Progenitor cell of endocrine pancreas (in vitro differentiated cells): ENCODE measurements around the gene FDXR. TPM values are rescaled to one million over a fixed set of nuclear protein-coding genes. Genes with fewer than 3 reads are reported as not detected.

Source experiments
- DNase-seq: peaks from one replicate; pipeline ENCODE4 v3.0.0; 2021; ENCODE audit warnings: low spot score; ENCODE audit not compliant: unreplicated experiment
- H3K27ac Mint-ChIP-seq: 2 replicates; pipeline ENCODE4 v1.8.0; 2021; ENCODE audit warnings: mild to moderate bottlenecking, moderate library complexity, mixed read lengths
- H3K27me3 Mint-ChIP-seq: 2 replicates; pipeline ENCODE4 v1.8.0; 2021; ENCODE audit warnings: mixed read lengths
- H3K36me3 Mint-ChIP-seq: 2 replicates; pipeline ENCODE4 v1.8.0; 2022; ENCODE audit warnings: mixed read lengths; ENCODE audit not compliant: insufficient read depth
- H3K4me1 Mint-ChIP-seq: 2 replicates; pipeline ENCODE4 v1.8.0; 2021; ENCODE audit warnings: low read depth, mixed read lengths
- H3K4me3 Mint-ChIP-seq: 2 replicates; pipeline ENCODE4 v1.8.0; 2021; ENCODE audit warnings: low read depth, mild to moderate bottlenecking, moderate library complexity, mixed read lengths
- H3K9me3 Mint-ChIP-seq: 2 replicates; pipeline ENCODE4 v1.8.0; 2021; ENCODE audit warnings: low read depth, mixed read lengths
- total RNA-seq: library from RNA; stranded (reverse); gene quantifications from 2 replicates; pipeline ENCODE4 v1.2.1, GENCODE V29; 2021
- TF ChIP-seq, protein P1 (sequence below): fragments of 200-600 bp; sonication (generic); IDR thresholded peaks from one replicate; pipeline ENCODE4 v1.5.0; 2021; ENCODE audit warnings: antibody characterized with exemption, mild to moderate bottlenecking; ENCODE audit not compliant: unreplicated experiment

Gene FDXR
- total RNA-seq, 1 donor from 2014 or later, result 18.2 TPM

DNA sequence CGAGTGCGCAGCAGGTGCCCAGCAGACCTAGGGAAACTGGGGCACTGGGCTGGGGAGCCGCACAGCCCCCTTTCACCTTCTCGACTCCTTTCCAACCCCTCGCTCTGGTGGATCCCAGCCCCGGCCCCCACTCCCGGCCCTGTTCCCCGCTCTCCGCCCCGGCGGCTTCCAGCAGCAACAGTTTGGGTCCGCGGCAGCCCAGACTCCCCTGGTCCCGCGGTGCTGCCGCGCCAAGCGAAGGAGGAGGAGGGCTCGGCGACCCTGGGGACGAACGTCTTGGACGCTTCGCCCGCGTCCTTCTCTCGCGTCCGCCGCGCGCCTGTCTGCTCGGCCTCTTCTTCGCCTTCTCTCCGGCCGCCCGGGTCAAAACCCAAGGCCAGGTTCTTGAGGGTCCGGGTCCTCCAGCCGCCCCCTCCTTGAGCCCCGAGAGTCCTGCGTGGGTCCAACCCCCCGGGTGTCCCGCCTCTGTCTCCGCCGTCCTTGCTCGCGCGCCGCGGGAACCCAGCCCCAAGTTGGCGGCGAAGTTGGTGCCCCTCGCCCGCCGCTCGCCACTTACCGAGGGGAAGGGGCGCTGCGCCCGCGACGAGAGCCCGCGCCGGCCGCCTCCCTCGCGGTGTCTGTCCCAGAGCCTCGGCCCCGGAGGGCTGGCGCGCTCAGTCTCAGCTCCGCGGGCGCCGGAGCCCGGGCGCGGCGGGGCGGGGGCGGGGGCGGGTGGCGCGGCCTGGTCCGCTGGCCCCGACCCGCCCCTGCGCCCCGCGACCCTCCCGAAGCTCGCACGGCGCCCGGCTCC is 11.7 kb downstream of the FDXR start:
- TF ChIP-seq, protein P1, sequence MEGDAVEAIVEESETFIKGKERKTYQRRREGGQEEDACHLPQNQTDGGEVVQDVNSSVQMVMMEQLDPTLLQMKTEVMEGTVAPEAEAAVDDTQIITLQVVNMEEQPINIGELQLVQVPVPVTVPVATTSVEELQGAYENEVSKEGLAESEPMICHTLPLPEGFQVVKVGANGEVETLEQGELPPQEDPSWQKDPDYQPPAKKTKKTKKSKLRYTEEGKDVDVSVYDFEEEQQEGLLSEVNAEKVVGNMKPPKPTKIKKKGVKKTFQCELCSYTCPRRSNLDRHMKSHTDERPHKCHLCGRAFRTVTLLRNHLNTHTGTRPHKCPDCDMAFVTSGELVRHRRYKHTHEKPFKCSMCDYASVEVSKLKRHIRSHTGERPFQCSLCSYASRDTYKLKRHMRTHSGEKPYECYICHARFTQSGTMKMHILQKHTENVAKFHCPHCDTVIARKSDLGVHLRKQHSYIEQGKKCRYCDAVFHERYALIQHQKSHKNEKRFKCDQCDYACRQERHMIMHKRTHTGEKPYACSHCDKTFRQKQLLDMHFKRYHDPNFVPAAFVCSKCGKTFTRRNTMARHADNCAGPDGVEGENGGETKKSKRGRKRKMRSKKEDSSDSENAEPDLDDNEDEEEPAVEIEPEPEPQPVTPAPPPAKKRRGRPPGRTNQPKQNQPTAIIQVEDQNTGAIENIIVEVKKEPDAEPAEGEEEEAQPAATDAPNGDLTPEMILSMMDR, result no peak
- Mint-ChIP-seq H3K4me1 (peaks cover 2% of the 10 kb centered on the region), H3K4me3 (no peak overlapping the region), H3K9me3 (no peaks in the 10 kb centered on the region), H3K36me3 (no peaks in the 10 kb centered on the region), H3K27me3 (peaks cover 49% of the 10 kb centered on the region), H3K27ac (no peak overlapping the region)
- no peak for DNase-seq

- peaks cover 2% of the 10 kb centered on the region for H3K4me1 Mint-ChIP-seq
- no peaks in the 10 kb centered on the region for H3K36me3 Mint-ChIP-seq
- no peak overlapping the region for H3K4me3 Mint-ChIP-seq
- no peaks in the 10 kb centered on the region for H3K9me3 Mint-ChIP-seq
- no peak overlapping the region for H3K27ac Mint-ChIP-seq
- DNase-seq, result no peak
- TF ChIP-seq, protein P1, result no peak
- H3K27me3 Mint-ChIP-seq, result peaks cover 56% of the 10 kb centered on the region
Observed at GRCh38 chr17:74860229-74860871, 12.4 kb downstream of the FDXR start.

GRCh38 chr17:74859459-74860228 is 13.2 kb downstream of the FDXR start, which contains the start of gene GRIN2C:
TSS of gene GRIN2C (minus strand) at chr17:74859885. CDS start at chr17:74855092, 4,793 bp downstream.
- peak within 1 kb of the TSS; percentile 33 for H3K4me3 Mint-ChIP-seq
- TF ChIP-seq, protein P1, result peak; percentile 60
- no peak within 1 kb of the TSS for H3K27ac Mint-ChIP-seq
- H3K36me3 Mint-ChIP-seq, result no peaks in the 10 kb centered on the region
- H3K4me1 Mint-ChIP-seq, result peaks cover 2% of the 10 kb centered on the region
- no peak for DNase-seq
- no peaks in the 10 kb centered on the region for H3K9me3 Mint-ChIP-seq
- peaks cover 63% of the 10 kb centered on the region for H3K27me3 Mint-ChIP-seq

DNA sequence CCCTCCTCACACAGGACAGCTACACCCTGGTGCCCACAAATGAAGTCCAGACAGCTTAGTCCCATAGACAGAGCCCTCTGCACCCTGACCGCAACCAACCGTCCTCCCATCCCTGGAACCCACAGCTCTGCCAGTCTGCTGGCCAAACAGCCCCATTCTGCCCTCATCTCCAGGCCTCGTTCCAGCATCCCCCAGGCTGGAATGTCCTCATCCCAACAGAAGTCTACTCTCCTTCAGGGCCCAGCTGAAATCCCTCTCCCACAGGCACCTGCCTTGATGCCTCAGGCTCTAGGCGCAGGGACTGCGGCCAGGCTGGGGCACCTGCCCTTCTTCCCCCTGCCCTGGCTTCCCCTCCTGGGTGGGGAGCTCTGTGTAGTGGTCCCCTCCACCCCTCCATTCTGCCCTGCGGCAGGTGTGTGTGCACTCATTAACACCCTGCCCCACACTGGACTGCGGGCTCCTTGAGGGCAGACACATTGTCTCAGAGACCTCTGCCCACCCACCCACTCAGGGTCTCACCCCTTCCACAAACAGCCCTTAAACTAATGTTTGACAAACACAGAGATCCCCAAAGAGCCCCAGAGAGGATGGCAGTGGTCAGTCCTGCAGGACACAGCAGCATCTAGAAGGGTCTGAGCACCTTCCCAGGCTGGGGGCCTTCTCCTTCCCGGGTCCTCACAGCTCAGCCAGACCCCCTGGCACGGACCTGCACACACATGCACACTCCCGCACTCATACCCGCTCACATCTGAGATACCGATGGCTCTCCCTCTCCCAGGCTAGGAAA is 13.9 kb downstream of the FDXR start:
- no peak for DNase-seq
- peaks cover 2% of the 10 kb centered on the region for H3K4me1 Mint-ChIP-seq
- peak overlapping the region; percentile 33 for H3K4me3 Mint-ChIP-seq
- no peak overlapping the region for H3K27ac Mint-ChIP-seq
- no peaks in the 10 kb centered on the region for H3K36me3 Mint-ChIP-seq
- H3K27me3 Mint-ChIP-seq, result peaks cover 71% of the 10 kb centered on the region
- TF ChIP-seq, protein P1, result no peak
- H3K9me3 Mint-ChIP-seq, result no peaks in the 10 kb centered on the region
